Measurements from ENCODE around the gene CFAP100.

CFAP100 gene

GRCh38 chr3:126446301-126446700 is 51.6 kb downstream of the CFAP100 start:
- Histone ChIP-seq H3K9me3 (no peaks in the 10 kb centered on the region), H3K4me1 (ENCODE audit: control insufficient read depth in 1 of 2, insufficient read depth in 1 of 2, low read depth in 1 of 2, low read length in 1 of 2) (no peaks in the 10 kb centered on the region), H3K27me3 (no peaks in the 10 kb centered on the region), H3K36me3 (peaks cover 92% of the 10 kb centered on the region), H3K4me3 (ENCODE audit: low read depth in 1 of 2, low read length in 1 of 2) (no peak overlapping the region), H3K27ac (no peak overlapping the region)
- no peak for TF ChIP-seq CTCF (IDR thresholded peaks at IDR 0.05)

- Histone ChIP-seq H3K4me1 (ENCODE audit: control insufficient read depth in 1 of 2, insufficient read depth in 1 of 2, low read depth in 1 of 2, low read length in 1 of 2) (no peaks in the 10 kb centered on the region), H3K9me3 (no peaks in the 10 kb centered on the region), H3K4me3 (ENCODE audit: low read depth in 1 of 2, low read length in 1 of 2) (no peak overlapping the region), H3K27me3 (no peaks in the 10 kb centered on the region), H3K36me3 (peaks cover 92% of the 10 kb centered on the region), H3K27ac (no peak overlapping the region)
- TF ChIP-seq CTCF (IDR thresholded peaks at IDR 0.05) = no peak
Observed at GRCh38 chr3:126446791-126447190, 52.1 kb downstream of the CFAP100 start.

GRCh38 chr3:126447456-126448106 is 52.9 kb downstream of the CFAP100 start:
- H3K4me3 ChIP-seq (ENCODE audit: low read depth in 1 of 2, low read length in 1 of 2) = no peak overlapping the region
- H3K27ac ChIP-seq = no peak overlapping the region
- TF ChIP-seq CTCF (IDR thresholded peaks at IDR 0.05) = no peak
- peaks cover 91% of the 10 kb centered on the region for H3K36me3 ChIP-seq
- no peaks in the 10 kb centered on the region for H3K9me3 ChIP-seq
- no peaks in the 10 kb centered on the region for H3K4me1 ChIP-seq (ENCODE audit: control insufficient read depth in 1 of 2, insufficient read depth in 1 of 2, low read depth in 1 of 2, low read length in 1 of 2)
- H3K27me3 ChIP-seq = no peaks in the 10 kb centered on the region

DNA sequence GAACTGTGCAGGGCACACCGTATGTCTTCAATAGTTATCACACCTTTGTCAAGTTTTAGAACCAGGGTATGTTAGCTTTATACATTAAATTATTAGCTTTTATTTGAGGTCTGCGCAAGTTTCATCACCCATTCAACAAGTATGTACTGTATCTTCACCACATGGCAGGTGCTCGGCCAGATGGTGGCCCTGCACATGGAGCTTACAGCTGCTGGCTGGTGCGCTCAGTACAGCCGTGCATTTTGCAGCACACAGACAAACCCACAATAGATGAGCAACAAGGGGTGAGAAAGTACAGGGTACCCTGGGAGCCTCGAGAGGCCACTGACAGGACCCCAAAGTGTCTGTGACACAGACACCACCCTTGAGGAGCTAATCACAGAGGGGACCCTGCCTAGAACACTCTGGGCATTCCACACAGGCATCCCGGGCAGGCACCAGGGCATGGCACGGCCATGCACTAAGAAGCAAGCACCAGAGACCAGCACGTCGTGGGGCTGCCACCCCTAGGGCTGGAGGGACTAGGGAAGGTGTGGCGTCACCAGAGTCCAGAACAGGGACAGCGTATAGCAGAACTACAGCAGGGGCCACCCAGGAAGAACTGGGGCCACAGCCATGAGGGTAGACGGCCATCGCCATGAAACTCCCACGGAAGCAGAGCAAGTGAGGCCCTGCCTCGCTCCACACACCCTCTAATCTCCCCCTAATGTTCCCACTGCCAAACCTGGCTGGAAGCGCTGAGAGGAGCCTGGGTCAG is 53.6 kb downstream of the CFAP100 start:
- Histone ChIP-seq H3K9me3 (no peaks in the 10 kb centered on the region), H3K4me3 (ENCODE audit: low read depth in 1 of 2, low read length in 1 of 2) (no peak overlapping the region), H3K36me3 (peaks cover 87% of the 10 kb centered on the region), H3K27me3 (no peaks in the 10 kb centered on the region), H3K27ac (no peak overlapping the region), H3K4me1 (ENCODE audit: control insufficient read depth in 1 of 2, insufficient read depth in 1 of 2, low read depth in 1 of 2, low read length in 1 of 2) (no peaks in the 10 kb centered on the region)
- no peak for TF ChIP-seq CTCF (IDR thresholded peaks at IDR 0.05)

GRCh38 chr3:126448893-126449180 is 54.1 kb downstream of the CFAP100 start:
- Histone ChIP-seq H3K27ac (no peak overlapping the region), H3K36me3 (peaks cover 82% of the 10 kb centered on the region), H3K4me3 (ENCODE audit: low read depth in 1 of 2, low read length in 1 of 2) (no peak overlapping the region), H3K27me3 (no peaks in the 10 kb centered on the region), H3K4me1 (ENCODE audit: control insufficient read depth in 1 of 2, insufficient read depth in 1 of 2, low read depth in 1 of 2, low read length in 1 of 2) (no peaks in the 10 kb centered on the region), H3K9me3 (no peaks in the 10 kb centered on the region)
- TF ChIP-seq CTCF (IDR thresholded peaks at IDR 0.05) = no peak
